Mesenchymal stem cell (in vitro differentiated cells and primary cell): Measurements from ENCODE around the gene PRR5.

Experiments used
- DNase-seq: peaks from one replicate; pipeline ENCODE4 v3.0.0-alpha.2; 2013
- H2AFZ ChIP-seq: one replicate; pipeline ENCODE4 v1.6.1; 2013; ENCODE audit warnings: low read depth, mild to moderate bottlenecking, control low read depth, inconsistent platforms, low read length, moderate library complexity
- H2AK5ac ChIP-seq: 2 replicates; pipeline ENCODE4 v1.6.1; 2013; ENCODE audit warnings: low read length, moderate library complexity, mild to moderate bottlenecking, inconsistent platforms; ENCODE audit not compliant: severe bottlenecking
- H2BK120ac ChIP-seq: one replicate; pipeline ENCODE4 v1.6.1; 2013; ENCODE audit warnings: low read depth, mild to moderate bottlenecking, inconsistent platforms, low read length, moderate library complexity
- H2BK12ac ChIP-seq, 2 experiments: one replicate each; pipeline ENCODE4 v1.6.1; 2013; ENCODE audit warnings: inconsistent platforms in 2 of 2, low read length in 2 of 2, mild to moderate bottlenecking in 2 of 2, moderate library complexity in 2 of 2, control low read depth in 1 of 2
- H2BK15ac ChIP-seq: one replicate; pipeline ENCODE4 v1.6.1; 2013; ENCODE audit warnings: mild to moderate bottlenecking, low read depth, inconsistent platforms; ENCODE audit not compliant: poor library complexity, severe bottlenecking
- H2BK5ac ChIP-seq: 2 replicates; pipeline ENCODE4 v1.6.1; 2013; ENCODE audit warnings: low read depth, mild to moderate bottlenecking, low read length, control low read depth, inconsistent platforms; ENCODE audit not compliant: poor library complexity, severe bottlenecking
- H3K14ac ChIP-seq, 2 experiments: one replicate each; pipeline ENCODE4 v1.6.1; 2013; ENCODE audit warnings: inconsistent platforms in 2 of 2, low read length in 2 of 2, control low read depth in 1 of 2, mild to moderate bottlenecking in 1 of 2, moderate library complexity in 1 of 2
- H3K18ac ChIP-seq, 2 experiments: one replicate each; pipeline ENCODE4 v1.6.1; 2013; ENCODE audit warnings: inconsistent platforms in 2 of 2, low read length in 2 of 2, control low read depth in 1 of 2, low read depth in 1 of 2, mild to moderate bottlenecking in 1 of 2
- H3K23ac ChIP-seq, 2 experiments: one replicate each; pipeline ENCODE4 v1.6.1; 2013; ENCODE audit warnings: inconsistent platforms in 2 of 2, low read length in 2 of 2, mild to moderate bottlenecking in 2 of 2, moderate library complexity in 2 of 2, control low read depth in 1 of 2
- H3K27ac ChIP-seq: 2 replicates; pipeline ENCODE4 v1.5.1; 2013; ENCODE audit warnings: mild to moderate bottlenecking, moderate library complexity, low read length, control low read depth, inconsistent platforms; ENCODE audit not compliant: poor library complexity, severe bottlenecking
- H3K27me3 ChIP-seq, 2 experiments: 2 replicates each; pipeline versions ENCODE4 v1.6.1 to v1.7.0; 2013; ENCODE audit warnings: low read length in 2 of 2, mild to moderate bottlenecking in 2 of 2, moderate library complexity in 2 of 2, control low read depth in 1 of 2, inconsistent platforms in 1 of 2; ENCODE audit not compliant: control insufficient read depth in 1 of 2, insufficient read depth in 1 of 2
- H3K36me3 ChIP-seq, 2 experiments: 2 replicates each; pipeline versions ENCODE4 v1.6.1 to v1.7.0; 2013; ENCODE audit warnings: low read length in 2 of 2, control low read depth in 1 of 2, inconsistent platforms in 1 of 2, low read depth in 1 of 2, mild to moderate bottlenecking in 1 of 2; ENCODE audit not compliant: insufficient read depth in 2 of 2, control insufficient read depth in 1 of 2
- H3K4ac ChIP-seq, 2 experiments: one replicate each; pipeline ENCODE4 v1.6.1; 2013; ENCODE audit warnings: inconsistent platforms in 2 of 2, low read length in 2 of 2, mild to moderate bottlenecking in 2 of 2, moderate library complexity in 2 of 2, control low read depth in 1 of 2, low read depth in 1 of 2
- H3K4me1 ChIP-seq: 2 replicates; pipeline ENCODE4 v1.6.1; 2013; ENCODE audit warnings: low read depth, low read length, control low read depth; ENCODE audit not compliant: control insufficient read depth, insufficient read depth
- H3K4me2 ChIP-seq: 2 replicates; pipeline ENCODE4 v1.6.1; 2013; ENCODE audit warnings: low read length, mild to moderate bottlenecking, inconsistent platforms; ENCODE audit not compliant: poor library complexity, severe bottlenecking
- H3K4me3 ChIP-seq, 2 experiments: 2 replicates each; pipeline versions ENCODE4 v1.5.1 to v1.7.0; 2013; ENCODE audit warnings: low read length in 2 of 2, mild to moderate bottlenecking in 2 of 2, control low read depth in 1 of 2, low read depth in 1 of 2; ENCODE audit not compliant: insufficient read depth in 1 of 2
- H3K79me1 ChIP-seq: replicated peaks from 2 replicates; pipeline ENCODE4 v1.6.1; 2013; ENCODE audit warnings: mild to moderate bottlenecking, control low read depth, low read length, inconsistent platforms; ENCODE audit not compliant: poor library complexity, severe bottlenecking
- H3K9ac ChIP-seq: 2 replicates; pipeline ENCODE4 v1.7.0; 2013; ENCODE audit warnings: mild to moderate bottlenecking, low read length, moderate library complexity
- H3K9me3 ChIP-seq: 2 replicates; pipeline ENCODE4 v1.7.0; 2013; ENCODE audit warnings: mild to moderate bottlenecking, low read length; ENCODE audit not compliant: control insufficient read depth
- H4K8ac ChIP-seq: one replicate; pipeline ENCODE4 v1.6.1; 2013; ENCODE audit warnings: inconsistent platforms, mild to moderate bottlenecking, low read length, moderate library complexity
- H4K91ac ChIP-seq: one replicate; pipeline ENCODE4 v1.6.1; 2013; ENCODE audit warnings: mild to moderate bottlenecking, low read length, inconsistent platforms
- WGBS: methylation state at CpG from one replicate; pipeline ENCODE4 v1.1.7; 2013; ENCODE audit warnings: mixed read lengths; 5-methylcytosine and 5-hydroxymethylcytosine counted together

Gene PRR5

DNA sequence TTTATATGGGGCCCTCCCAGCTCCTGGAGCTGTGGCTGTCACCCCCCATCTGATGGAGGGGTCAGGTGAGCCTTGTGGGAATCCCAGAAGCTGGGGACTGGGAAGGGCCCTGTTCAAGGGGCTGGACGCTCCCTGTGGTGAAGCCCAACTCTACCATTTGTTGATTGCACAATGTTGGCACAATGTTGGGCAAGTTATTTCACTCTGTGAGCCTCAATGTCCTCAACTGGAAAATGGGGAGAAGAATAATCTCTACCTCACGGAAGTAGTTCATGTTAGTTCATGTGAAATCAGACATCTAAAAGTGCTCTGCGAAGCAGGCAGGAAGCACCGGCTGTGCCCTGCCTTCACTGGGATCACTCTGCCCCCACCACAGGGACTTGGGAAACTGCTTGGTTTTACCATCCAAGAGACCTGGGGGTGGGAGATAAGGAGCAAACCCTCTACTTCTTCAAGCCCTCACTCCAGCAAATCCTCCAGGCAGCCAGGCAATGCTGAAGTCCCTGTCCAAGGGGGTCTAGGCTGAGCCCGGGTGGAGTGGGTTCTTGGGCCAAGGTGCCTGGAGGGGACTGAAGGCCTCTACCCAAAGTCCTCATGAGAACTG lies 715 bp upstream of the PRR5 start:
- H3K23ac ChIP-seq: no peak overlapping the region
- H2AK5ac ChIP-seq: peak overlapping the region; percentile 92
- H3K36me3 ChIP-seq: peaks cover 0 to 11% of the 10 kb centered on the region in 2 experiments
- no peaks in the 10 kb centered on the region for H3K9me3 ChIP-seq
- peak overlapping the region; percentile 82 for H4K8ac ChIP-seq
- H2BK12ac ChIP-seq: peak overlapping the region; percentile 90 to 92
- H4K91ac ChIP-seq: peak overlapping the region; percentile 65
- H3K79me1 ChIP-seq: peaks cover 15% of the 10 kb centered on the region
- H3K27me3 ChIP-seq: peaks cover 0 to 9% of the 10 kb centered on the region in 2 experiments
- H2AFZ ChIP-seq: no peak overlapping the region
- H3K4me1 ChIP-seq: peaks cover 53% of the 10 kb centered on the region
- peak overlapping the region; percentile 80 to 90 for H3K18ac ChIP-seq
- no peak overlapping the region for H3K27ac ChIP-seq
- H2BK120ac ChIP-seq: peak overlapping the region; percentile 11
- DNase-seq: no peak
- peak overlapping the region; percentile 38 for H3K4me2 ChIP-seq
- H2BK5ac ChIP-seq: peak overlapping the region; percentile 0
- H3K4me3 ChIP-seq: peak overlapping the region in 1 of 2 experiments; percentile 37
- H3K9ac ChIP-seq: peak overlapping the region; percentile 16
- no peak overlapping the region for H3K14ac ChIP-seq
- WGBS: 86% methylated on average over 5 of the region's 5 CpGs
- peak overlapping the region; percentile 98 for H2BK15ac ChIP-seq
- H3K4ac ChIP-seq: peak overlapping the region; percentile 16 to 21

- Histone ChIP-seq H3K14ac (peak overlapping the region in 1 of 2 experiments; percentile 62), H3K27me3 (peaks cover 0 to 9% of the 10 kb centered on the region in 2 experiments), H2AFZ (no peak overlapping the region), H2BK120ac (peak overlapping the region; percentile 68), H2BK5ac (peak overlapping the region; percentile 80), H2BK12ac (peak overlapping the region in 1 of 2 experiments; percentile 57), H3K36me3 (peaks cover 0 to 23% of the 10 kb centered on the region in 2 experiments), H3K4me3 (peak overlapping the region; percentile 71 to 87), H2BK15ac (peak overlapping the region; percentile 90), H3K18ac (peak overlapping the region; percentile 25 to 85), H3K4me1 (peaks cover 55% of the 10 kb centered on the region), H3K9ac (peak overlapping the region; percentile 69), H2AK5ac (no peak overlapping the region), H3K23ac (peak overlapping the region in 1 of 2 experiments; percentile 91), H4K8ac (peak overlapping the region; percentile 46), H3K4ac (peak overlapping the region; percentile 31 to 44), H3K9me3 (no peaks in the 10 kb centered on the region), H4K91ac (peak overlapping the region; percentile 40), H3K27ac (peak overlapping the region; percentile 60), H3K79me1 (peaks cover 26% of the 10 kb centered on the region), H3K4me2 (peak overlapping the region; percentile 85)
- DNase-seq: peak; percentile 76
- WGBS: 1% methylated on average over 59 of the region's 60 CpGs
These were observed 635 bp downstream of the PRR5 start for GRCh38 chr22:44702479-44703198.

GRCh38 chr22:44703255-44703870 lies 1.4 kb downstream of the PRR5 start:
- Histone ChIP-seq H2BK120ac (no peak overlapping the region), H2BK5ac (no peak overlapping the region), H3K36me3 (peaks cover 0 to 25% of the 10 kb centered on the region in 2 experiments), H4K8ac (no peak overlapping the region), H3K27ac (peak overlapping the region; percentile 60), H3K79me1 (peaks cover 30% of the 10 kb centered on the region), H3K18ac (peak overlapping the region in 1 of 2 experiments; percentile 55), H2AFZ (no peak overlapping the region), H4K91ac (peak overlapping the region; percentile 10), H3K9ac (peak overlapping the region; percentile 69), H3K9me3 (no peaks in the 10 kb centered on the region), H3K23ac (no peak overlapping the region), H3K4me1 (peaks cover 55% of the 10 kb centered on the region), H3K14ac (peak overlapping the region in 1 of 2 experiments; percentile 62), H2BK15ac (no peak overlapping the region), H2BK12ac (peak overlapping the region; percentile 49 to 64), H3K4me3 (peak overlapping the region; percentile 71 to 87), H3K4me2 (peak overlapping the region; percentile 85), H3K27me3 (peaks cover 0 to 9% of the 10 kb centered on the region in 2 experiments), H3K4ac (peak overlapping the region in 1 of 2 experiments; percentile 24), H2AK5ac (no peak overlapping the region)
- WGBS: 53% methylated on average over 22 of the region's 23 CpGs
- no peak for DNase-seq
